Measurements from ENCODE around the gene MYO5A.
"Not testable (repeated sequence)": the region's sequence is repeated elsewhere in the genome, so short reads cannot be mapped to it uniquely, and the experiment has no call there.

MYO5A gene

DNA sequence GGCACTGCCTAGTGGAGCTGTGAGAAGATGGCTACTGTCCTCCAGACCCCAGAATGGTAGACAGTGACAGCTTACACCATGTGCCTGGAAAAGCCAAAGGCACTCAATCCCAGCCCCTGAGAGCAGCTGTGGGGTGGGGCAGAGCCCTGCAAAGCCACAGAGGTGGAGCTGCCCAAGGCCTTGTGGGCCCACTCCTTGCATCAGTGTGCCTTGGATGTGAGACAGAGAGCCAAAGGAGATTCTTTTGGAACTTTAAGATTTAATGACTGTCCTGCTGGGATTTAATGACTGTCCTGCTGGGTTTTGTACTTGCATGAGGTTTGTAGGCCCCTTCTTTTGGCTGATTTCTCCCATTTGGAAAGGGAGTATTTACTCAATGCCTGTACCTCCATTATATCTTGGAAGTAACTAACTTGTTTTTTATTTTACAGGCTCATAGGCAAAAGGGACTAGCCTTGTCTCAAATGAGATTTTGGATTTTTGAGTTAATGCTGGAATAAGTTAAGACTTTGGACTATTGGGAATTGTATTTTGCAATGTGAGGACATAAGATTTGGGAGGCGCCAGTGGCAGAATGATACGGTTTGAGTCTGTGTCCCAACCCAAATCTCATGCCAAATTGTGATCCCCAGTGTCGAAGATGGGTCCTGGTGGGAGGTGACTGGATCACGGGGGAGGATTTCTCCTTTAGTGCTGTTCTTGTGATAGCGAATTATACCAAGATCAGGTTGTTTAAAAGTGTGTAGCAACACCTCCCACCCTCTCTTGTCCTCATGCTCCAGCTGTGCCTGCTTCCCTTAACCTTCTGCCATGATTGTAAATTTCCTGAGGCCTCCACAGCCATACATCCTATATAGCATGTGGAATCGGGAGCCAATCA lies 80.4 kb downstream of the MYO5A start:
- no peak for DNase-seq

DNA sequence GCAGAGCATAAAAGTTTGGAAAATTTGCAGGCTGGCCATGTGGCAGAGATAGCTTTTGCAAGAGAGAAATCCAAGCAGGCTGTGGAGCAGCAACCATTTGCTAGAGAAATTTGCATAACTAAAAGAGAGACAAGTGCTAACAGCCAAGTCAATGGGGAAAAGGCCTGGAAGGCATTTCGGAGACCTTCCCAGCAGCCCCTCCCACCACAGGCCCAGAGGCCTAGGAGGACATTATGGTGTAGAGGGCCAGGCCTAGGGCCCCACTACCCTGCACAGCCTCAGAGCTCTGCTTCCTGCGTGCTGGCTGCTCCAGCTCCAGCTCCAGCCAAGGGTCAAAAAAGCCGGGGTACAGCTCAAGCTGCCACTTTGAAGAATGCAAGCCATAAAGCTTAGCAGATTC lies 82.7 kb downstream of the MYO5A start:
- DNase-seq, result no peak

DNA sequence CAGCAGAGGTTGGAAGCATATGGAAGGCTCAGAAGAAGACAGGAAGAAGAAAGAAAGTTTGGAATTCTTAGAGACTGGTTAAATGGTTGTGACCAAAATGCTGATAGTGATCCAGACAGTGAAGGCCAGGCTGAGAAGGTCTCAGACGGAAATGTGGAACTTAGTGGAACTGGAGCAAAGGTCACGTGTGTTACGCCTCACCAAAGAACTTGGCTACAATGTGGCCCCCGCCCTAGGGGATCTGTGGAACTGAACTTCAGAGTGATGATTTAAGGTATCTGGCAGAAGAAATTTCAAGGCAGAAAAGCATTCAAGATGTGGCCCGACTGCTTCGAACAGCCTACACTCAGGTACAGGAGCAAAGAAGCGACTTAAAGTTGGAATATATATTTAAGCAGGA lies 83.1 kb downstream of the MYO5A start:
- DNase-seq, result no peak

DNA sequence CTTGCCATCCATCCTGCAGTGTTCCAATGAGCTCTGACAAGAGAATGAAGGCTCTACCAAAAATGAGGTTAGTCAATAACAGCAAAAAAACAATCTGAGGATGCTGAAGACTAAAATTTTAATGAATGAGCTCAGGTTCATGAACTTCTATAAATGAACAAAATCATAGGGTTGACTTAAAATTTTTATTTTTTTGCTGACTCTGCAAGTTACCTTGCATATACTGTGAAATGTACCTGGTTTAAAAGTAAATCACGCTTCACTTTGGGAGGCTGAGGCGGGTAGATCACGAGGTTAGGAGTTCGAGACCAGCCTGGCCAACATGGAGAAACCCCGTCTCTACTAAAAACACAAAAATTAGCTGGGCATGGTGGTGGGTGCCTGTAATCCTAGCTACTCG lies 85.5 kb downstream of the MYO5A start:
- DNase-seq, result not testable (repeated sequence)

DNA sequence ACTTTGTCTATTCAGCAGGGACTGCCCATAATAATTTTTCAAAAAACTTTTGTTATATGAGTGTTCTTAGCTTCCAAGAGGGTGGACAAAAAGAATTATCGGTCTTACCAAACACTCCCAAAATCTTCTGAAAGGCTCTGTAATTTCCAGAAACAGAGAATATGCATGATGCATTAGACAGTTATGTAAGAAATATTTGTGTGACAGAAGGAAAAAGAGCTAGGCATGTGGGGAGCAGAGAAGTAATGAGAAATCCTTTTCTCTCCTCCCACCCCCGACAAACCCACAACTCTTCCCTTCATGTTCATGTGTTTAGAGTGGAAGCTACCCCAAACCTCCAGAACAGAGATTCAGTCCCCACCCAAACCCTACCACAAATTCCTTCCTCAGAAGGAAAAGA lies 86.8 kb downstream of the MYO5A start:
- DNase-seq, result no peak

DNA sequence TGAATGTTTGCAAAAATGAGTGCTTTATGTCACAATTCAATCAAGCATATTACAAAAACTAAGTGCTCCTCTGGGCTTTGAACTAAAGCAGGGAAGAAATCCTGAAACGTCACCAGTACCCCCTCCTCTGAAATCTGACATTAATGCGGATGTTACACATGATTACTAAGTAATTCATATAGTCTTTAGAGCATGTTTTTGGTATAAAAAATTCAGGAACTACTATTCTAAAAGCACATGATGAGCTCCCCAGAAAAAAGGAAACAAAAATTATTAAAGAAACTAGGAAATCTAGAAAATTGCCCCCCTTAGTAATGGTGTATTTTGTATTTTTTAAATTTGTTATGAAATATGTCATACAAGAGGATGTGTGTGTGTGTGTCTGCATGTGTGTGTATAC lies 87.7 kb downstream of the MYO5A start:
- DNase-seq, result no peak

DNA sequence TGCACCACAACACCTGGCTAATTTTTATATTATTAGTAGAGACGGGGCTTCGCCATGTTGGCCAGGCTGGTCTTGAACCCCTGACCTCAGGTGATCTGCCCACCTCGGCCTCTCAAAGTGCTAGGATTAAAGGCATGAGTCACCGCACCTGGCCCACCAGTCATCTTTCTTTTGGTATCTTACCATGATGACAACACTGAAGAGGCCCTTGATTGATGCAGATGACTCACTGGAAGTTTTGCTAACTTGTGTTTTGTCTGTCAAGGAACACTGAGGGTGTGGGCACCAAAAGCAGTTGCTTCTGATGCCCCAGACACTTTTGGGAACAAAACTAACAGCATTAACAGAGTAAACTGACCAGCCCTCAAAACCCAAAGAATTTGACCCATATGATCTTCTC lies 88.3 kb downstream of the MYO5A start:
- DNase-seq, result no peak

DNA sequence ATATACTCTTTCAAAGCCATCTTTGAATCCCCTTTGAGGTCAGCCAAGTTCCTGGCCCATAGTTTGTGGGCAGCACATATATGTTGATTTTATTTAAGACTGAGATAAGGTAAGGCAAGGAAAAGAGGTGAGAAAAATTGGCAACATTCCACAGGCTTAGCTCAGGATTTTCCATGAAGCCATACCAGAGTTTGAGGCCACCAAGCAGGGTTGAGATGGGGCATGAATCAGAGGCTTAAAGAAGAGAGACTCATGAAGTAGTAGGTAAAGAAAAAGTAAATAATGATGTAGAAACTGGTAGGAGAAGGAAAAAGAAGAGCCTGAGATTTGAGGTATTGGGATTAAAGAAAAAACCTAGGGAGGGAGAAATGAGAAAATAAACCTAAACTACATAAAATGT lies 89.2 kb downstream of the MYO5A start:
- no peak for DNase-seq

DNA sequence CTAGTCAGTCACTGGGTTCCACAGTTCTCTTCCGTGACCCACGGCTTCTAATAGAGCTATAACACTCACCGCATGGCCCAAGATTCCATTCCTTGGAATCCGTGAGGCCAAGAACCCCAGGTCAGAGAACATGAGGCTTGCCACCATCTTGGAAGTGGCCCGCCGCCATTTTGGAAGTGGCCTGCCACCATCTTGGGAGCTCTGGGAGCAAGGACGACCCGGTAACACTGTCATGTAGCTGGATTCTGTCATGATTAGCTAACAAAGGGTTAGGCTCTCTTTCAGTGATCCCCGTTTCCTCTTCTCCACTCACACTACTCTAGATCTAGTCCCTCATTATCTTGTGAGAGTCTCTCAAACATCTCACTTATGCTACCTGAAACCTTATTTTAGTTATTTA lies 89.6 kb downstream of the MYO5A start:
- DNase-seq, result not testable (repeated sequence)

DNA sequence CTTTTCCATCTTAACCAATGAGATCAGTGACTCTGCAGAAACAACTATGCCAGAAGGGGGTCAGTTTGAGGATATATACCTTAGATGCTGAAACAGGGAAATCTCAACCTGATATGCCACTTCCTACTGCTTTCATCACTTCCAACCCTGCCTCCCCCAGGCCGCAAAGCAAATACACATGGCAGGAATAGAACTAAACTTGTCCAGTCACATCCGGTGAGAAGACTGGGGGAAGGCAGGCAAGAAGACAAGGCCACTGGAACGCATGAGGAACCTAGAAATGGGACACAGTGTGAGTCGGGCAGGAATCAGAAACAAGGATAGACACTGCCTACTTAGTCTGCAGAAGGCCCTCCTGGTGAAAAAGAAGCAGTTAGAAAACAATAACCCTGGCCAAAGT lies 90.6 kb downstream of the MYO5A start:
- DNase-seq, result no peak

DNA sequence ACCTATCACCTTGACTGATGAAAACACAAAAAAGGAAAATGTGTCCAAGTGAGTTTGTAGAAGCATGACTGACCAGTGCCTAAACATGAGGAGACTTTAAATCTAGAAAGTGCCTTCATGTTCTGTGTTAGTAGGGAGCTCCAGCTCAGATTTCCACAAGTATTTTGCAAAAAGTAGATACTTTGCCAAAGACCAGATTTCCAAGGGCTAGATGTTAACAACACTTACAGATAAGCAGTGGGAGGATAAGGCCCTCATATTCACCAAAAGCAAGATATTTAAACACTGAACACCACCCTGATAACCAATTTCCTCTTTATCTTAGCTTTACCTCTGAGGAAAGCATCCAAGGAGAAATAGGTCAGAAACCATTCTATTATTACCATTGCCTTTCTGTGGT lies 91.0 kb downstream of the MYO5A start:
- DNase-seq, result no peak

DNA sequence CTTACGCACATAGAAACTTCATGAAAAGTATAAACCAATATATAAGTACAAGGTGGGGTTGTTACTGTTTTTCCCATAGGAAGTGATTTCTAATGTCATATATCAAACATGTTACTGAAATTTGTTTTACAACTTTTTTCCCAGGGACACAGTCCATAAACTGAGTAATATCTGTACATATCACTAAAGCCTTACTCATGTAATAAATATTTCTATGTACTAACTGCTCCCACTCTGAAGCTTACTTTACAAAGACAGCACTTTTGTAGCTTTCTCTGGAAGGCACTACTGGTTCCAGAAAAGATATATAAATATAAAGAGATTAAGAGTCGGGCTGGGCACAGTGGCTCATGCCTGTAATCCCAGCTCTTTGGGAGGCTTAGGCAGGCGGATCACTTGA lies 91.7 kb downstream of the MYO5A start:
- no peak for DNase-seq

DNA sequence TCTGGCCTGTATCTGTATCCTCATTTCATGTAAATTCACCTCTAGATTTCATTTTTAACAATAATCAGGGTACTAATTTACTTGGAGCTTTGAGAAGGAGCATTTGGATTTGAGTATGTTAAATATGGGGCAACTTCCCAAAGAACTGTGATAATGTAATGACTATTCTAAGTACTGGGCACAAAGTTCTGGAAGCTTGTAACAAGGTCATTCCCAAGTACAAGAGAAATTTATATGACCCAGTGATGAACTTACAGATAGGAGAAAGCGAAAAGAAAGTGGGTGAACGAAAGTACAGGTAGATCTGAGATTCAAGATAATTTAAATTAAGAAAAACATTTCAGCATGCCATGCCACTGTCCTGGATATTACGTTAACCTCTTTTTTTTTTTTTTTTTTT lies 93.8 kb downstream of the MYO5A start:
- DNase-seq, result no peak

DNA sequence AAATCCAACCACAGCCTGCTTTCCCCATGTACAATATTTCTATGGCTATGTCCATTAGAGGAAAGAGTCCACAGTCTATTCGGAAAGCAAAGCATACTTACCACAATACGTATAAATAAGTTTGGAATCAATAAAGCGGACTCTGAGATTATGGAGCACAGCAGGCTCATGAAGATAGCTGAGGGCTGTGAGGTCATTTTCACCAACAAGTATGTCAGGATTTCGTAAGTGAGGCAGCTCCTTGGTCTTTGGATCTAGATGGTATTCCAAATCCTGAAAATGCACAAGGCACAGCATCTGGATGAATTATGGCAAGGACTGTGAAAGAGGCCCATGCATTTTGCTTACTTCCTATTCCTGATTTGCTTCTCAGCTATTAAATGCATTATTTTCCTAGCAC lies 100.4 kb downstream of the MYO5A start:
- no peak for DNase-seq

DNA sequence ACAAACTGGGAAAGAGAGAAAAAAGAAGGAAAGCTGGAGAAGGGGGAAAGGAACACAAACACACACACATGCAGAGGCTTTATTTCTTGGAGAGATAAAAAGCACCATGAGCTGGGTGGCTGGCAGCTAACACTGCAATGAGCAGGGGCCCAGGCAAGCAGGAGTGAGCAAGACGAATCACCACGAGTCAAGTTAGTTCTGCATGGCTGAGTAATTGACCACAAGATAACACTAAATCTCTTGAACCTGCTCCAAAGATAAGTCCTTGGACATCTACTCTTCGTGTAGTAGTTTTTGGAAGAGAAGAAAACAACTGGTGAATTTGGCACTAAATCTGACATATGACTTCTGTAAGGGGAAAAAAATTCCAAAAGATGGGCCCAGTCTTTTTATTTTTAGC lies 100.9 kb downstream of the MYO5A start:
- DNase-seq, result no peak

DNA sequence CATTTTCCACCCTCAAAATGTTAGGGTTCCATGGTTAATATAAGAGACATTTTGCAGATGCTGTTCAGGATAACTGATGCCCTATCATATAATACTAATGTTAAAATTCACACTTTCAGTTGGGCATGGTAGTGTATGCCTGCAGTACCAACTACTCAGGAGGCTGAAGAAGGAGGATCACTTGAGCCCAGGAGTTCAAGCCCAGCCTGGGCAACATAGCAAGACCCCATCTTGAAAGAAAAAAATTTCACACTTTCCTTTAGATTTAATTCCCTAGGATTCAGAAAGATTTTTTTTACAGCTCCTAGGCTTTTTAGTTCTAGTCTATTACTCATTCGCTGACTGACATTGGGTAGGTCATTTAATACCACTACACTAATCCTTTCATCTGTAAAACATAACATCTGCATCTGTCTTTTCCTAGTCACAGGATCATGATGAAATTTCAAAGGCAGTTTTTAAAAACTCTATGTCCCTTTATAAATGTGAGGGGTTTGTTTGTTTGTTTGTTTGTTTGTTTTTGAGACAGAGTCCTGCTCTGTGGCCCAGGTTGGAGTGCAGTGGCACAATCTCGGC lies 103.7 kb downstream of the MYO5A start:
- DNase-seq, result no peak

DNA sequence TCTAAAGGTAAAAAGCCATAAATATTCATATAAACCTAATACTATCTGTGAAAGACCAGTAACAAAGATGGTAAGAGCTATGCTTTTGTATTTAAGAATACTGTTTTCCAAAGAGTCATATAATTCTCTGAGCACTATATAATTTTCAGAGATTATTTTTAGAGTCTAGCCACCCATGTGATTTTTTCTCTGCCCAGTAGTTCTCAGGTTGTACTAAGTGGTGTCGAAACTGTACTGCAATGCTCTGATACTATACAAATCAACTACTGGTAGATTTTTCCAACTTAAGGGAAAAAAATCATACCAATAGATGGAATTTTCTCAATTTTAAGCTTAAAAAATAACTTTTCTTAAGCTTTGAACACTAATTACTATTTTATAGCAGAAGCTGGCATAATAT lies 104.8 kb downstream of the MYO5A start:
- no peak for DNase-seq

DNA sequence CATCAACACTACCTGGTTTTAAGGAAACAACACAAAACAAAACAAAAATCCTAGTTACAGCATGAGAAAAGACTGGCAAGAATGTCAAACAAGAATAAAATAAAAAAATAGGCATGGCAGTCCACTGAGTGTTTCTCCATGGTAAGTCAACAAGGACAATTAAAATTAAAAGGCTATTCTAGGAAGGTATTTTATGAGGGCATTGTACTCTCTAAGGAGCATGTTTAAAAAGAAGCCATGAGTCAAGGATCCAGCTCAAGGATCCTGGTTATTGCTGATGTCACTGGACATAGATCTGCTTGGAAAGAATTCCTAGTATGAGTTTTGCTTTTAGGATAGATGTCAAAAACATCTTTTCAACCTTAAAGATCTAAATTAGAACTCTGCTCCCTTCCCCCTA lies 106.7 kb downstream of the MYO5A start:
- DNase-seq, result no peak

DNA sequence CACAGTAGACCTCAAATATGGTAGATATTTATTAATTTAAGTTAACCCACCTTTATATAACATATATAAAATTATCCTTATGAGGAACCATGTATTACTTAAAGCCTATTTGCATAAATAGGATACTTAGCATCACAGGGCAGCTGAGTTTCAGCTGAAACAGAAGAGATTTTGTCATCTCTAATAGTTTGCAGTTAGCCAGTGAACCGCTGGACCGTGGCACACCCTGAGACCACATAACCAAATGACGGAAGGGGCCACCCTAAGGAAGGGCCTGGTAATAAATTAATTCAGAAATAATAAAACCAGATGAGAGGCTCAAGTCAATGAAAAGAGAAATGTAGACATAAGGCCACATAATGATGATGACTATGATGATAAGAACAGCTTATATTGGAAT lies 107.7 kb downstream of the MYO5A start:
- DNase-seq, result no peak

DNA sequence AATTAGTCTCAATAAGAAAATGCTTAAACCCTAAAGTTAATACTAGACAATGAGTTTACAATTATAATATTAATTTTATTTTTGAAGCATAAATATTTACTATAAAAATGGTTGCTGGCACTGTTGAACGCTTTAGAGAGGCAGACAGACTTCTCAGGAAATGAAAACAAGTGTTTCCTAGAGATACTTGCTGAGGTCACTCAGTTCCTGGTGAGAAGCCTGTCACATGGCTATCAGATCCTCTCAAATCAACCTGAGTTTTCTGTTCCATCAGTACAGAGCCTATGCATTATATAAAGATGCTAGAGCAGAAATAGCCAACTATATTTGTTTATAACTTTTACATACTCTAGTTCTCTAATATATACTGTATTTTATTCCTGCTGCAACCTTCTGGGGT lies 109.2 kb downstream of the MYO5A start:
- no peak for DNase-seq

DNA sequence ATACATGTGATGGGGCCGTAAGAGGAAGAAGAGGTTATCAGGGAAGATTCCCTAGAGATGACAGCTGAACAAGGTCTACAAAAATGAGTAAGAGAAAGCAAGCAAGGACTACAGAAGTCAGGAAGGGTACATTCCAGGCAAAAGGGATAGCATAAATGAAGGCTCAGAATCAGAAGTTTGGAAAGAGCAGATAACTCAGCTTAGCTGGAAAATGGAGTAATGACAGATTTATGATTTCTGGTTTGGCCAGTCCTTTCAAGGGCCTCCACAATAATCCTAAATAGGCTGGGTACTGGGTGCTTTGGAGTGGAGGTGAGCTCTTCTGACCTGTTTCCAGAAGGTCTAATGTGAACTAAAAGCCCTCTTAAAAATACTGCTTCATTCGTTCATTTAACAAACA lies 110.7 kb downstream of the MYO5A start:
- no peak for DNase-seq

DNA sequence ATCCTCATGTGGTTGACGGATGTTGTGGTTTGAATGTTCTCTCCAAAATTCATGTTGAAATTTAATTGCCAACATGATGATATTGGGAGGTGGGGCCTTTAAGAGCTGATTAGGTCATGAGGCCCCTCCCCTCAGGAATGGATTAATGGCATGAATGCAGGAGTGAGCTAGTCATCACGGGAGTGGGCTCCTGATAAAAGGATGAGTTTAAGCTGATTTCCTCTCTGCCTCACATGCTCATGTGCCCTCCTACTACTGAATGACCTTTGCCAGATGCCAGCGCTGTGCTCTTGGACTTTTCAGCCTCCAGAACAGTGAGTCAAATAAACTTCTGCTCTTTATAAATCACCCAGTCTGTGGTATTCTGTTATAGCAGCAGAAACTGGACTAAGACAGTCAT lies 111.2 kb downstream of the MYO5A start:
- DNase-seq, result no peak

DNA sequence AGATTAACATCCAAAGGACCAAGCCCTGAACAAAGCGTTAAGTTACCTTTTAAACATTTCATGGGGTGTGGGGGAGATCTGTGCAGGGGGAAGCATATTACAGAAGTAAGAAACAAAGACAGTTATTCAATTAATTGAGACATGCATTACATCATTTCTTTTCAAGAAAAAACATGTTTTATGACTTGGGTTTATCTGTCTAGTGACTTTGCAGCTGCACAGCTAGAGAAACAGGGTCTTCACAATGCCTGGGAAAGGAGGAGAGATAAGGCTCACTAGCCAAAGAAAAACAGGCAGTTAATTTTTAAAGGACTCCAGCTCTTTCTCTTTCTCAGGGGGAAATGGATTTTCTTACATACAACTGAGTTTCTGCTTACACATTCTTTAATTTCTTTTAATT lies 112.1 kb downstream of the MYO5A start:
- not testable (repeated sequence) for DNase-seq

DNA sequence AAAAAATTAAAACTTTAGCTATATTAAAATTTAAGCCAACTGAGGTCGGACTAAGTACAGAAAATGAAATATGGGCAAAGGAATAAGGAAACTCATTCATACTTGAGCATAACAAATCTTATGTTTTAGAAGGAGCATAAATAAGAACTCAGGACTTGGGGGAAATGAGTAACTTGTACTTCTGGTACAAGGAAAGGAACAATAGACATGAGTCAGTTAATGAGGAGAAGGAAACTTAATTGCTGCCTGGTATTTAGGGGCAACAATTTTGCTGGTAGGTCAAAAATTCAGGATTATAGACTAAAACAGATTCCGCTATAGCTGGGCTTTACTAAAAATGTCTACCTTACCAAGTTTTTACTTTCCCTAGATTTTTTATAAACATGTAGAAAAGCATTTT lies 113.1 kb downstream of the MYO5A start:
- DNase-seq, result no peak

DNA sequence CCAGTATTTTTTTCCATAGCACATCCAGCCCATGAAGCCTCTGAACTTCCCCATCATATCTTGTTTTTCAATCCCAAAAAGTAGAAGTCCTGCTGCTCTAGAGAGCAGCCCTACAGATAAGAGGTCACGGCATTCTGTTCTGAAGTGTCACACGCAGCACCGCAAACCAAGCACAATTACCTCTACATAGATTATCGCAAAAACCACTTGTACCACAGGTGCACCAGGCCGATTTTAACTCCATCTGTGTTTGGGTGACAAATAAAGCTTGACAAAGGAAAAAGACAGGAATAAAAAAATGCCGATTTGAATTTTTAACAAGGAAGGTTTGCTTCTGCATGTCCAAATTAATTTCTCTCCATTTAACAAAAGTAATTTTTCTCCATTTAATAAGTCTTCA lies 113.7 kb downstream of the MYO5A start:
- no peak for DNase-seq

All from NCI-H510A (cell line).